Kasumi-1 (cell line): ENCODE results near the gene UNKL.
"Not testable (repeated sequence)": the region's sequence is repeated elsewhere in the genome, so short reads cannot be mapped to it uniquely, and the experiment has no call there.

ENCODE experiments used
- DNase-seq, 2 experiments: peaks; one replicate each; lab custom pipeline; 2025; lab: John Stamatoyannopoulos, UW

Gene UNKL

GRCh38 chr16:1445518-1446203 is 31.2 kb upstream of the UNKL start:
- no peak for DNase-seq

GRCh38 chr16:1444730-1445517 is 30.4 kb upstream of the UNKL start:
- DNase-seq = no peak

- no peak for DNase-seq
Observed at GRCh38 chr16:1443980-1444729, 29.7 kb upstream of the UNKL start, which contains the start of gene CCDC154. Gene CCDC154 (minus strand): TSS chr16:1444556. CDS start chr16:1444322, 234 bp downstream.

DNA sequence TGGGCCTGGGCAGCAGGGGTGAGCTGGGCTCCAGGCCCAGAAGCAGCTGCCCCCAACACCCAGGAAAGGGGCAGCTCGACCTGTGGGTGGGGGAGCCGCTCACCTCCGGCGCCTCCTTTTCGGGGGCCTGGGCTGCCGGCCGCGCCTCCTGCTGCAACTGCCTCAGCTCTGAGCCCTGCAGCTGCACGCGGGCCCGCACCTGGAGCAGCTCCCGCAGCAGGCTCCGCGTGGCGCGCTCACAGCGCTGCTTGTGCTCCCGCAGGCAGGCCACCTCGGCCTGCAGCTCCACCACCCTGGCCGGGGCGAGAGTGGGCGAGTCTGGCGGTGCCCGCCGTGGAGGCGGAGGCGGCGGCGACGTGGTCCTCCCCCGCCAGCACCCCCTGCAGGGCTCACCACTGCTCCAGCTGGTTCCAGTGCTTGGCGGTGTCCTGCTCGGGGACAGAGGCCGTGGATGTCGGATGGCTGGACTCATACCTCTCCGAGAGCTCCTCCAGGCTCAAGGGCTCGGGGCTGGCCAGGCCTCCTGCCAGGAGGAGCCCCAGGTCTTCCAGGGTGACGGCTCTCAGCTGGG is 29.0 kb upstream of the UNKL start:
- DNase-seq = no peak

- DNase-seq = no peak
Observed at GRCh38 chr16:1442697-1443096, 28.2 kb upstream of the UNKL start.

DNA sequence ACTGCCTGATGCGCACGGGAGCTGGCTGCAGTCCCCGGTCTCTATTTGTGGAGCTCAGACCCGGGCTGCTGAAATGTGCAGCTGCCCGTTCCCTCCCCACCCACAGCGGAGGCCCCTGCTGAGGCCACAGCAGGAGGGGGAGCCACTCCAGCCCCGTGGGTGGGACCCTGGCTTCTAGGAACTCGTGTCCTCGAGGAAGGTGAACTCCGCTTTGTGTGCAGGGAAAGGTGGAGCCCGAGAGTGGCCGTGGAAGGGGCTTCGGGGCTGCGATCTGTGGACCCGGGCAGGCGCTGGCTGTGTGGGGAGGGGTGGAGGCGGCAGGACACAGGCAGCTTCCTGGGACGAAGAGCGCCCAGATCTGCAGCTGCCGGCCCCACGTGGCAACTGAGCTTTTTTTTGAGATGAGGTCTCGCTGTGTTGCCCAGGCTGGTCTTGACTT is 26.9 kb upstream of the UNKL start:
- DNase-seq = no peak

DNA sequence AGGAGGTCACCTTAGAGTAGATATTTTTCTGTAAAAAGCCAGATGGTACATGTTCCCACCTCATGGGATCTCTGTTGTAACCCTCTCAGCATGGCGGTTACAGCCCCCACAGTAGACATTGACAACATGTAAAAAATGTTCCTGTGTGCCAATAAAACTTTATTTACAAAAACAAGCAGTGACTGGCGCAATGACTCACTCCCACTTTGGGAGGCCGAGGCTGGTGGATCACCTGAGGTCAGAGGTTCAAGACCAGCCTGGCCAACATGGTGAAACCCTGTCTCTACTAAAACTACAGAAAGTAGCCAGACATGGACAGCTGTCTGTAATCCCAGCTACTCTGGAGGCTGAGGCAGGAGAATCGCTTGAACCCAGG is 25.2 kb upstream of the UNKL start:
- not testable (repeated sequence) for DNase-seq

DNA sequence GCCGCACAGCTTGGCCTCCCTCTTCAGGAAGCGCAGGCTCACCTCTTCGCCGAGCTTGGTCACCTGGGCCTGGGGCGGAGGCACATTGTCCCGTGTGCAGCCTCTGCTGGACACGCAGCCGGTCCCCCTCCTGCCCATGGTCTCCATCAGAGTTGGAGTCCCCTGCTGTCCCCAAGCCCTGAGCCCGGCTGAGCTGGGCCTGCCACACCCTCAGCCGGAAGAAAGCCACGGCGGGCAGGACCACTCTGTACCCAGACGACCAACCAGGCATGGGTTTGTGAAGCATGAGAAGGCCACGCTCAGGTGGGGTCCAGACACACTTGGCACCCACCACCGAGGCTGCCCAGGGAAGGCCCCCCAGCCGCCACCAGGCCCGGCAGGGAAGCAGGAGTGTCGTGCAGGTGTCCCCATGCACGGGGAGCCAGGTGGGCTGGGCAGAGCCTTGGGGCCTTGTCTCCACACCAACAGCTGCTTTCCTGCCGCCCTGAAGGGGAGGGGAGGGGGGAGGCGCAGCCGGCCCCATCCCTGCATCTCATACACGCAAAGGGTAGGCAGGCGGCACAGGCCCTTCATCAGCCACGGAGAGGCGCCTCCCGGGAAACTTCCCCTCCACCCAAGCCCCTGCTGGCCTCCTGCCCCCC is 24.7 kb upstream of the UNKL start:
- DNase-seq = no peak

DNA sequence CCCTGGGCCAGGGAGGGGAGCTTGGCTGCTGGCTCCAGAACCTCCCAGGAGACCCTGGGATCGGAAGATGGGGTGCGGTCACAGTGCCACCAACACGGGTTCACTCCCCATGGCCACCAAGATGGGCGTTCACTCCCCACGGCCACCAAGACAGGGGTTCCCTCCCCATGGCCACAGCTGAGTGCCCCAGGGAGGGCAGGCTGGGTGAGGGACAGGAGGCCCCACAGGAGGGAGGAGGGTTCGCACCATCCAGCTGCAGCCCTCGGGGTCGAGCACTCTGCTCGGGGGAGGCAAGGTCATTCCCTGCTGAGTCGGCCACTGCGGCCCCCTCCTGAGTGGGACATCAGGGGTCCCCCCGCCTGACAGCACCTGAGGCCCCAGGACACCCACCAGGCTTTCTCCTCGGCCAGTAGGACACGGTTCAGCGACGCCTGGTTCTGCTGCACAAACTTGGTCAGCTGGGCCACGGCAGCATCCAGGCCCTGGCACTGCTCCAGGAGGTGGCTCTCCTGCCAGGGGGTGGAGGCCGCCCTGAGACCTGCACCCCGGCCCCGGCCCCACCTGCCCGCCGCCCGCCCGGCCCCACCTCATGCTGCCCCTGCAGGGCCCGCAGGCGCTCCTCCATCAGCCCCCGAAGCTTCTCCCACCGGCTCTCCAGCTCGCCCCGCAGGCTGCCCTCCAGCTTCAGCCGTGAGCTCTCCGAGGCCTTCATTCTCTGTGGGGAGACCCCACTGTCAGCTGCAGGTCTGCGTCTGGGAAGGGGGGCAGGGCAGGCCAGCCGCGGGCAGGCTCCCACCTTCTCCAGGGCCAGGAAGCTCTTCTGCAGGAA is 23.9 kb upstream of the UNKL start:
- DNase-seq = no peak

GRCh38 chr16:1437606-1438005 is 23.1 kb upstream of the UNKL start:
- DNase-seq = no peak

DNA sequence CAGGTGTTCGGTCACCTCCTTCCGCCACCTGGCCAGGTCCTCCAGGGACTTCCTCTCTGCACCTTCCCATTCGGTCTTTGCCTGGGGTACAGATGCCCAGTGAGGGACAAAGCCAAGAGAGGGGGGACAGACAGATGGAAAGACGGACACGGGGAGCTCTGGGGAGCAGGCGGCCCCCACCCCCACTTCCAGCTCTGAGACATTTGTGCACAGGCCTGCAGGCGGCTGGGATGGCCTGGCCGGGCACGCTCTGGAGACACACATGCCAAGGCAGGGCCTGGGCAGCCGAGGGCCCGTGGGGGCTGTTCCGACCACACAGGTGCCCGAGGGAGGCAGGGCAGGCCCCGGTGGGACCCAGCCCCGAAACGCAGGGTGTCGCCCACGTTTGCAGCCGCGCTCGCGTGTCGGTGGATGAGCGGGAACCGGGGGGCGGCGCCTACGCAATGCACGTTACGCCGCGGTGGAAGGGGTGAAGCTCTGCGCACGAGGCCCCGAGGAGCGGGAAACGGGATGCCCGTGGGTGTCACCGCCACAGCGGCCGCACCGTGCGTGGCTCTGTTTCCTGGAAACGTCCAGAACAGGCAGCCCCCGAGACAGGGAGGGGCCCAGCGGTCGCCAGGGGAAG is 22.3 kb upstream of the UNKL start:
- no peak for DNase-seq

- no peak for DNase-seq
Observed at GRCh38 chr16:1435921-1436697, 21.6 kb upstream of the UNKL start.

- no peak for DNase-seq
Observed at GRCh38 chr16:1434644-1435592, 20.4 kb upstream of the UNKL start.

GRCh38 chr16:1433756-1434155 is 19.3 kb upstream of the UNKL start:
- DNase-seq = no peak

- no peak for DNase-seq
Observed at GRCh38 chr16:1433263-1433560, 18.7 kb upstream of the UNKL start.

GRCh38 chr16:1432388-1433262 is 18.1 kb upstream of the UNKL start:
- no peak for DNase-seq

- no peak for DNase-seq
Observed at GRCh38 chr16:1431497-1432270, 17.2 kb upstream of the UNKL start.
